Epithelial cell of esophagus (primary cell): Measurements from ENCODE around the gene NFIB.

Source experiments
- DNase-seq: peaks from one replicate; pipeline ENCODE4 v3.0.0; 2010; ENCODE audit warnings: low read depth
- H3K4me3 ChIP-seq: 2 replicates; pipeline ENCODE4 v1.5.1; 2011; ENCODE audit warnings: mild to moderate bottlenecking, low read length, control low read depth
- CTCF ChIP-seq: IDR thresholded peaks from 2 replicates; pipeline ENCODE4 v1.5.1; 2011; ENCODE audit warnings: low read depth, mild to moderate bottlenecking, low read length, control low read depth, inconsistent platforms; ENCODE audit not compliant: insufficient read depth; ENCODE audit errors: missing control alignments

NFIB gene

GRCh38 chr9:14320271-14321181 is 6.6 kb upstream of the NFIB start:
- TF ChIP-seq CTCF = no peak
- peak; percentile 80 for DNase-seq
- H3K4me3 ChIP-seq = peak overlapping the region; percentile 58

GRCh38 chr9:14318934-14319580 is 5.1 kb upstream of the NFIB start:
- DNase-seq = no peak
- no peak overlapping the region for H3K4me3 ChIP-seq
- TF ChIP-seq CTCF = no peak

GRCh38 chr9:14318361-14318760 is 4.4 kb upstream of the NFIB start:
- no peak for TF ChIP-seq CTCF
- no peak for DNase-seq
- H3K4me3 ChIP-seq = no peak overlapping the region

GRCh38 chr9:14317667-14318320 is 3.9 kb upstream of the NFIB start:
- DNase-seq = no peak
- H3K4me3 ChIP-seq = peak overlapping the region; percentile 7
- no peak for TF ChIP-seq CTCF

- TF ChIP-seq CTCF = no peak
- DNase-seq = no peak
- peak overlapping the region; percentile 62 for H3K4me3 ChIP-seq
Observed at GRCh38 chr9:14316602-14317300, 2.8 kb upstream of the NFIB start.

- no peak for TF ChIP-seq CTCF
- DNase-seq = no peak
- H3K4me3 ChIP-seq = peak overlapping the region; percentile 62
Observed at GRCh38 chr9:14315875-14316601, 2.1 kb upstream of the NFIB start.
